ENCODE results near the gene TNFRSF18.

The TNFRSF18 gene

DNA sequence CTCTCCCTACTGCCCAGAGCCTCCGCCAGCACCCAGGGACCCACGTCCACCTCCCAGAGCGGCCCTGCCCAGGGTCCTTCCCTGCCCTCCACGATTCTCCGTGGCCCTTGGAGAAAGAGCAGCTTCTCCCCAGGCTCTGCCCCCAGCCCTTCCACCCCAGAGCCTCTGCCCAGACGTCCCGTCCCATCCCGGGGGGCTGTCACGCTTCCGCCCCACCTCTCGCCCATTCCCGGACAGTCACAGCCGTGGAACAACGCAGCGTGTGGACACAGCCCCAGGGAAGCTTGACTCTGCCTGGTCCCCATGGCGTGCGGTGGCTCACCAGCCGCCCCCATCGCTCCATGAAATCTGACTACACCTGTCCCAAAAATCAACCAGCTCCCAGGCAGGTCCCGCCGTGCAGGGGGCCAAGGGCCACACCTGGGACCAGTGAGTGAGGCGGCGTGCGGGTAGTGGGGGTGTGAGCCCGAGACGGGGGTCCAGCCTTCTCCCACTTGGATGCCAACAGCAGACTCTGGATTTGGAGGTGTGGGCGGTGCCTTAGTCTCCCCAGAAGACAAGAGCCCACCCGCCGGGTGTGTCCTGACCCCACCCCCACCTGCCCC lies 45.2 kb downstream of the TNFRSF18 start:
- no peak for DNase-seq

DNA sequence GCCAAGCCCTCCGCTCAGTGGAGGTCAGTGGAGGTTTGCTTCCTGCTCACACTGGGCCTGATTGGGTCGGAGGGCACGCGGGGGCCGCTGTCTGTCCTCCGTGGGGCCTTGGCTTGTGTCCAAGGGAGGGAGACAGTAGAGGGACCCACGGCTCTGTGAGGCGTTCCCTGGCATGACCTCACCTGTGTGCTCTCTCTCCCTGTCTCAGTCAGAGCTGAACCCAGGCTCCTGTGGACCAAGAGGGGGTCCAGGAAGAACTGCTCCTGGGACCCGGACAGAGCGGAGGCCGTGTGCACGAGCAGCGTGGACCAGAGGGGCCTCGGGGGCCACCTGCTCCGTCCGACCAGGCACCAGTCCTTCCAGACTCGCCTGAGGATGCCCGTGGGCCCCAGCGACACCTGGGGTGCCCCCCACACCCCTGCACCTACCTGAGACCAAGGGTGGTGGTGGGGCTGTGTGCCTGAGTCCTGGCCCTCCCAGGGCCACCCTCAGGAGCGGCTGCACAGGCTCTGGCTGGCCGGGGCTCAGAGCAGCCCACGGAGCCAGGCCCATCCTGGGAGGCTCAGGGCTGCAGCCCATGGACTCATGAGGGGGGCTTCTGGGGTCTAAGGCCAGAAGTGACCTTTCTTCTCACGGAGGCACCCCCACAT lies 46.0 kb downstream of the TNFRSF18 start:
- DNase-seq = no peak

DNA sequence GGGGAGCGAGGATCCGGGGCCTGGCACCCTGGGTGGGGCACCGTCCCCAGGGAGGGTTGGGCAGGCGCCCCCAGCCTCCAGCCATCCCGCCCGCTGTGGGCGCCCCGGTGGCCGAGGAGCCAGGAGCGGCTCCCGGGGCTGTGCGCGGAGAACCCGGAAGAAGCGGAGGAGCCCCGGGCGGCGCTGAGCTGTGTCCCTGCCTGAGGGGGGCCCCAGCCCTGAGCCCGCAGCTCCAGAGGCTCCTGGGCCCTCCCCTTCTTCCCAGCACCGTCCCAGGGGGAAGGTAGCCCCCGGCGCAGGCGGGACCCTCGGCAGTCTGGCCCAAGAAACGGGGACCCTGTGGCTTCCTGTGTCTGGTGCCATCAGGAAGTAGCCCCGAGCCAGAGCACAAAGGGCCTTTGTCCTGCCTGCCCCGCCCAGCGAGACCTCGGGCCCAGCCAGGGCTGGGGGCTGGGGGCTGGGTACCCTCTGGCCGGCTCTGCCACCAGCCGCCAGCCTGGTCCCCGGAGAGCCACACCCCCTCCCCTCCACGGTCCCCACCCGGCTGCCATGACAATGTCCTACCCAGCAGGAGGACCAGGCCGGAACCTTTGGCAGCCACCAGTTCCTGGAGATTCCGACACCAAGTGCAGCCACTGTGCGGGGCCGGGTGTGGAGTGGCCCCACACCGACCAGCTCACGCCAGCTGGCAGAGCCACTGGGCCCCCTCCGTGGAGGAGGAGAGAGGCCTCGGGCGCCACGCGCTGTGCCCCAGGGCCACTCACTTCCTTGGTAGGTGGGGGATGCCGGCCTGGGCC lies 48.3 kb downstream of the TNFRSF18 start:
- DNase-seq = no peak

DNA sequence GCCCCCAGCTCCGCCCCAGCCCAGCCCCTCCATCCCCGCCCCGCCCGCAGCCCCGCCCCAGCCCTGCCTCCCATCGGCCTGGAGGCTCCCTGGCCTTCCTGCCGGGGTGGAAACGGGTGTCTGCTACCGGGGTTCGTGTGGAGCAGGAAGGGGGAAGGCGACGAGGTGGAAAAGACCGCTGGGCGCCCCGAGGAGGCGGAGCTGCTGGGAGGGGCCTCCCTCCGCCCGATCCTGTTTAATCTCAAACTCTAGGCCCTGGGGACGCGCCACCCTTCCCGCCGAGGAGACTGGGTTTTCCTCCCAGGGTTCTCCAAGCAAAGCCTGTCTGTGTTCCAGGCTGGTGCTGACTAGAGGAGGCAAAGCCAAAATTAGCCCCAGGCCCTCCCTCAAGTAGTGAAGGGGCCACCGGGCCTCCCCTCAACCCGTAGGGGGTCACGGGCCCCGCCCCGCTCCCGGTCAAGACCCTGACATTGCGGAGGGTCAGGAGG lies 48.9 kb downstream of the TNFRSF18 start:
- no peak for DNase-seq

DNA sequence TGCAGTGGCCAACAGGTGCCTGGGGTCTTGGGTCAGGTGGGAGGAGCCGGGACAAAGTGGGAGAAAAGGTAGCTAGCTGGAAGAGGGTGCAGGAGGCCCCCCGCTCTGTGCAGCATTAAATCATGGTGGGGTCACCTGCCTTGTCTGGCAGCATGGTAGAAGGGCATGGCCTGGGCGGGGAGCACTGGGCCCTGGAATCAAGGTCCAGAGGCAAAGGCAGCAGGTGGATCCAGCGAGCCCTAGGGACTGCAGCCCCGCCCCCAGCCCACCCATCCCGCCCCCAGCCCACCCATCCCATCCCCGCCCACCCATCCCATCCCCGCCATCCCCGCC lies 49.4 kb downstream of the TNFRSF18 start:
- no peak for DNase-seq

DNA sequence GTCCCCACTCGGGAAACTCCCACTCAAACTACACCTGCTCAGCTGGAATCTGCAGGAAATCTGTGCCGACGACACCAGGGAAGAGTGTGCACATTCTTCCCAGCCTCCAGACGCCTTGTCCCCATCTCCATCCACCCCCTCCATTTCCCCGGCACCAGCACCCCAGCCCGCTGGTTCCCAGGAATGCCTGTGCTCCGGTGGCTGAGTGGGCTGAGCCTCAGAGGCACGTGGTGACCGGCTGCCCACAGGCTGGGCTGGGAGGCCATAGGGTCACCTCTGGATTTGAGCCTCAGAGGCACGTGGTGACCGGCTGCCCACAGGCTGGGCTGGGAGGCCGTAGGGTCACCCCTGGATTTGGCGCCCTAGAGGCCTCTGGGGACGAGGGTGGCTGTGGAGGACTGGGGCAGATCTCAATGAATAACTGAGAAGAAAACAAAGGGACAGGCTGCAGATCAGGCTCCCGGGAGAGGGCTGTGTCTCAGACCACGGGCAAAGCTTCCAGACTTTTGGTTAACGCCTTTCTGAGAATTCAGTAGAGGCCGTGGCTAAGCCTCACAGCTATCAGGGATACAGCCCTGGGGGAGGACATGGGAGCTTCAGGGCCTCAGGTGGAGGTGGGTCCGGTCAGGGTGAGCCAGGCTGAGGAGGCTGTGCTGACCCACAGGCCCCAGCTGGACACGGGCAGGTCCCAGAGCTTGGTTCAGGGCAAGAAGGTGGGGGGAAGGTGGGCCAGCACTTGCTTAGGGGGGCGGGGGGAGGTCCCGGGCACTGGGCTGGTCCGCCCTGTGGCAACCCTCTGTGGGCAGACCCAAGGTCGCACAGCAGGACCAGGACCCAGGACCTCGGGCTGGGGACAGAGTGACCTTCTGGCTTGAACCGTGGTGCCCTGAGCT lies 50.0 kb downstream of the TNFRSF18 start:
- no peak for DNase-seq

DNA sequence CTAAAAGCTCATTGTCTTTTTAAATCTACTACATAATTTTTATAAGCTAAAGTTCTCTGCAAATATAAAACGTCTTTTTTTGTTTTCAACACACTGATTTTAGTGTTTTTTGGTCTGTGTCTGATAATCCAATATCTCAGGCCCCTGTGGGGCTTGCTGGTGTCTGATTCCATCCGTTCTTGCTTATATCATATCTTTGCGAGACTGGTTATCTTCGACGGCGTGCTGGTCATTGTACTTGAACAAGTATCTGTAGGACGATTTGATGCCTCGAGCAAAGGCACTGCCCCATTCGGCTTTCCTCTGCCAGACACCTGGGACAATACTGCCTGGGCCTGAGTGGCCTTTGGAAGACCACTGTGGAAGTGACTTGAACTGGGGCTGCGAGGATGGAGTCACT lies 51.1 kb downstream of the TNFRSF18 start:
- DNase-seq = no peak

DNA sequence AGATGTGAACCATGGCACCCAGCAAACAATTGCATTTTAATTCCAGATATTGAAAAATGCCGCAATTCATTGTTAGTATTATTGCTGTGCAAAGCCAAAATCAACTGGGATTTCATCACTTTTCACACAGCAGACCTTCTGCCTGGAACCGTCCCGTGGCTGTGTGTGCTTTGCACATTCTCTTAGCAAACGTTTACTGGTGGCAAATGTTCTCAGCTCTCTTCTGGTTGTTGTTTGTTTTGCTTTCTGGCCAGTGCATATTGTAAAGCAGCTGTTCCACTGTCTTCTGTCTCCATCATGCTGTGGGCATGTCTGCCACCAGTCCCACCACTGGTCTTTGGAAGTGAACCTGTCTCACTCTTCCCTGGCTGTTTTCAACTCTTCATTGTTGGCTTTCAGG lies 52.5 kb downstream of the TNFRSF18 start:
- DNase-seq = no peak
